ENCODE measurements around the gene QSOX1. TPM values are rescaled to one million over a fixed set of nuclear protein-coding genes. Genes with fewer than 3 reads are reported as not detected.

The QSOX1 gene
- total and polyA plus RNA-seq, 2 experiments from 2014 or later = 225 to 257 TPM

- Histone ChIP-seq H4K20me1 (ENCODE audit: insufficient read depth, poor library complexity, severe bottlenecking) (no peaks in the 10 kb centered on the region), H3K4me1 (ENCODE audit: insufficient read depth) (peaks cover 10% of the 10 kb centered on the region), H3K4me2 (no peak overlapping the region), H3K36me3 (replicated peaks; ENCODE audit: insufficient read depth, low read depth) (no peaks in the 10 kb centered on the region), H3K79me2 (no peaks in the 10 kb centered on the region), H2AFZ (no peak overlapping the region), H3K4me3 (no peak overlapping the region), H3K27me3 (peaks cover 98% of the 10 kb centered on the region), H3K27ac (no peak overlapping the region), H3K9me2 (replicated peaks; ENCODE audit: insufficient read depth) (no peaks in the 10 kb centered on the region), H3K9me3 (ENCODE audit: low read depth) (no peaks in the 10 kb centered on the region)
- 3% methylated on average over 16 of the region's 16 CpGs for WGBS (ENCODE audit: low lambda C conversion rate, missing lambda C conversion rate)
- no peak for TF ChIP-seq EZH2 (IDR thresholded peaks at IDR 0.05; ENCODE audit: borderline replicate concordance)
- no peak for TF ChIP-seq CTCF (IDR thresholded peaks at IDR 0.05; ENCODE audit: poor library complexity)
- peak; percentile 58 for TF ChIP-seq EZH2phosphoT487 (IDR thresholded peaks at IDR 0.05; ENCODE audit: low read depth, severe bottlenecking, unreplicated experiment)
- no peak for DNase-seq (ENCODE audit: low spot score)
Observed at GRCh38 chr1:180236698-180237509, 82.2 kb downstream of the QSOX1 start.

GRCh38 chr1:180237869-180238476 lies 83.3 kb downstream of the QSOX1 start:
- no peak overlapping the region for H2AFZ ChIP-seq
- 11% methylated on average over 7 of the region's 7 CpGs for WGBS (ENCODE audit: low lambda C conversion rate, missing lambda C conversion rate)
- no peak overlapping the region for H3K27ac ChIP-seq
- no peaks in the 10 kb centered on the region for H3K9me3 ChIP-seq (ENCODE audit: low read depth)
- no peaks in the 10 kb centered on the region for H3K9me2 ChIP-seq (replicated peaks; ENCODE audit: insufficient read depth)
- H4K20me1 ChIP-seq (ENCODE audit: insufficient read depth, poor library complexity, severe bottlenecking) = no peaks in the 10 kb centered on the region
- no peak overlapping the region for H3K4me2 ChIP-seq
- TF ChIP-seq EZH2phosphoT487 (IDR thresholded peaks at IDR 0.05; ENCODE audit: low read depth, severe bottlenecking, unreplicated experiment) (no peak), CTCF (IDR thresholded peaks at IDR 0.05; ENCODE audit: poor library complexity) (no peak), EZH2 (IDR thresholded peaks at IDR 0.05; ENCODE audit: borderline replicate concordance) (no peak)
- H3K27me3 ChIP-seq = peaks cover 98% of the 10 kb centered on the region
- no peaks in the 10 kb centered on the region for H3K79me2 ChIP-seq
- DNase-seq (ENCODE audit: low spot score) = no peak
- no peaks in the 10 kb centered on the region for H3K36me3 ChIP-seq (replicated peaks; ENCODE audit: insufficient read depth, low read depth)
- no peak overlapping the region for H3K4me3 ChIP-seq
- H3K4me1 ChIP-seq (ENCODE audit: insufficient read depth) = peaks cover 10% of the 10 kb centered on the region

GRCh38 chr1:180238675-180239074 lies 84.0 kb downstream of the QSOX1 start:
- 17% methylated on average over 7 of the region's 7 CpGs for WGBS (ENCODE audit: low lambda C conversion rate, missing lambda C conversion rate)
- Histone ChIP-seq H3K4me1 (ENCODE audit: insufficient read depth) (peaks cover 6% of the 10 kb centered on the region), H3K4me2 (no peak overlapping the region), H4K20me1 (ENCODE audit: insufficient read depth, poor library complexity, severe bottlenecking) (no peaks in the 10 kb centered on the region), H3K9me3 (ENCODE audit: low read depth) (no peaks in the 10 kb centered on the region), H2AFZ (no peak overlapping the region), H3K27ac (no peak overlapping the region), H3K4me3 (no peak overlapping the region), H3K36me3 (replicated peaks; ENCODE audit: insufficient read depth, low read depth) (no peaks in the 10 kb centered on the region), H3K79me2 (no peaks in the 10 kb centered on the region), H3K27me3 (peaks cover 94% of the 10 kb centered on the region), H3K9me2 (replicated peaks; ENCODE audit: insufficient read depth) (no peaks in the 10 kb centered on the region)
- no peak for DNase-seq (ENCODE audit: low spot score)
- TF ChIP-seq EZH2 (IDR thresholded peaks at IDR 0.05; ENCODE audit: borderline replicate concordance) = no peak
- TF ChIP-seq CTCF (IDR thresholded peaks at IDR 0.05; ENCODE audit: poor library complexity) = no peak

Measured in hepatocyte (in vitro differentiated cells).